PC-3 (cell line): Measurements from ENCODE around the gene APC. TPM values are rescaled to one million over a fixed set of nuclear protein-coding genes. Genes with fewer than 3 reads are reported as not detected.

ENCODE experiments used
- ATAC-seq: fragments of 200-7000 bp; cut with Tn5 transposase; 2 replicates; pipeline ENCODE4 v1.9.1; 2020; ENCODE audit warnings: mild to moderate bottlenecking, moderate library complexity
- BruUV-seq: library from RNA; stranded (reverse); fragments of 400-500 nt; replicated peaks from 2 replicates; lab custom pipeline; 2021; lab: Mats Ljungman, UMichigan
- CTCF ChIA-PET: fragments of 300-600 bp; sonication (Branson Sonifier 250); formaldehyde crosslinking; loops from one replicate; lab custom pipeline; 2022; ENCODE audit warnings: antibody characterized with exemption; lab: Charles Lee
- POLR2A ChIA-PET: fragments of 300-600 bp; sonication (Branson Sonifier 250); formaldehyde crosslinking; loops from one replicate; lab custom pipeline; 2022; ENCODE audit warnings: antibody characterized with exemption; ENCODE audit not compliant: unreplicated experiment; lab: Charles Lee
- DNase-seq: peaks from one replicate; pipeline ENCODE4 v3.0.0-alpha.2; 2015
- H2AFZ ChIP-seq: fragments of 300-600 bp; sonication (generic); 2 replicates; pipeline ENCODE4 v1.6.0; 2016; ENCODE audit warnings: antibody characterized with exemption, low read length
- H3F3A ChIP-seq: fragments of 300-600 bp; sonication (generic); one replicate; pipeline ENCODE4 v1.6.0; 2017; ENCODE audit warnings: antibody characterized with exemption, low read length, control low read depth, mild to moderate bottlenecking; ENCODE audit not compliant: unreplicated experiment
- H3K27ac ChIP-seq: fragments of 300-600 bp; sonication (generic); 2 replicates; pipeline ENCODE4 v1.5.1; 2016; ENCODE audit warnings: mild to moderate bottlenecking, low read length
- H3K27me3 ChIP-seq: fragments of 300-600 bp; sonication (generic); 2 replicates; pipeline ENCODE4 v1.6.1; 2016; ENCODE audit warnings: low read length, mixed read lengths
- H3K36me3 ChIP-seq: fragments of 300-600 bp; sonication (generic); 2 replicates; pipeline ENCODE4 v1.6.1; 2016; ENCODE audit warnings: low read depth, mixed run types, low read length, mixed read lengths
- H3K4me1 ChIP-seq: fragments of 300-600 bp; sonication (generic); 2 replicates; pipeline ENCODE4 v1.5.1; 2016; ENCODE audit warnings: low read length; ENCODE audit not compliant: insufficient read depth
- H3K4me2 ChIP-seq: fragments of 300-600 bp; sonication (generic); 2 replicates; pipeline ENCODE4 v1.6.0; 2016; ENCODE audit warnings: low read length
- H3K4me3 ChIP-seq: fragments of 300-600 bp; sonication (generic); 2 replicates; pipeline ENCODE4 v1.5.1; 2016; ENCODE audit warnings: mild to moderate bottlenecking, low read length, mixed read lengths
- H3K79me2 ChIP-seq: fragments of 300-600 bp; sonication (generic); 2 replicates; pipeline ENCODE4 v1.6.1; 2017; ENCODE audit warnings: low read length, mixed read lengths
- H3K9ac ChIP-seq: fragments of 300-600 bp; sonication (generic); 2 replicates; pipeline ENCODE4 v1.6.0; 2016; ENCODE audit warnings: mild to moderate bottlenecking, low read length
- H3K9me2 ChIP-seq: fragments of 300-600 bp; sonication (generic); replicated peaks from 2 replicates; pipeline ENCODE4 v1.6.1; 2016; ENCODE audit warnings: mixed run types, low read length, mixed read lengths
- H3K9me3 ChIP-seq: fragments of 300-600 bp; sonication (generic); 2 replicates; pipeline ENCODE4 v1.6.1; 2016; ENCODE audit warnings: low read length, mixed read lengths
- H4K20me1 ChIP-seq: fragments of 300-600 bp; sonication (generic); 2 replicates; pipeline ENCODE4 v1.6.1; 2016; ENCODE audit warnings: low read length, mixed read lengths
- EZH2 ChIP-seq: fragments of 300-600 bp; sonication (generic); IDR thresholded peaks from one replicate; pipeline ENCODE4 v1.6.1; 2017; ENCODE audit warnings: antibody characterized with exemption, mild to moderate bottlenecking, low read length; ENCODE audit not compliant: unreplicated experiment
- EZH2phosphoT487 ChIP-seq: fragments of 300-600 bp; sonication (generic); IDR thresholded peaks from 2 replicates; pipeline ENCODE4 v1.6.1; 2018; ENCODE audit warnings: mild to moderate bottlenecking, antibody characterized with exemption, low read length, borderline replicate concordance
- intact Hi-C: fragments of 100-400 bp; cut with micrococcal nuclease; formaldehyde crosslinking; loops from 2 replicates; pipeline ENCODE4 v1.9.0; 2023
- total RNA-seq: library from RNA; depleted of rRNA; stranded (reverse); fragments of >200 nt; gene quantifications from 2 replicates; pipeline ENCODE4 v1.2.3, GENCODE V29; 2014
- TF ChIP-seq, protein P1 (sequence below): fragments of 300-600 bp; sonication (generic); conservative IDR thresholded peaks from 2 replicates; pipeline ENCODE4 v1.5.1; 2017; ENCODE audit warnings: antibody characterized with exemption, low read depth, mild to moderate bottlenecking, low read length

APC gene
- total RNA-seq, 1 experiment from 2014 or later, result 31.7 TPM

GRCh38 chr5:112823656-112824055 lies 86.0 kb downstream of the APC start:
- no peaks in the 10 kb centered on the region for H3K27me3 ChIP-seq
- H3K9me2 ChIP-seq, result no peaks in the 10 kb centered on the region
- no peak overlapping the region for H3K9ac ChIP-seq
- ChIA-PET POLR2A (no interaction called here), CTCF (no interaction called here)
- no peak overlapping the region for H2AFZ ChIP-seq
- no peak overlapping the region for H3K4me3 ChIP-seq
- H3K4me1 ChIP-seq, result peaks cover 9% of the 10 kb centered on the region
- no TSS peak for BruUV-seq
- no peaks in the 10 kb centered on the region for H3F3A ChIP-seq
- ATAC-seq (no peak), DNase-seq (peak; percentile 71)
- no peaks in the 10 kb centered on the region for H4K20me1 ChIP-seq
- TF ChIP-seq EZH2phosphoT487, result no peak
- no peak for TF ChIP-seq EZH2
- TF ChIP-seq, protein P1, sequence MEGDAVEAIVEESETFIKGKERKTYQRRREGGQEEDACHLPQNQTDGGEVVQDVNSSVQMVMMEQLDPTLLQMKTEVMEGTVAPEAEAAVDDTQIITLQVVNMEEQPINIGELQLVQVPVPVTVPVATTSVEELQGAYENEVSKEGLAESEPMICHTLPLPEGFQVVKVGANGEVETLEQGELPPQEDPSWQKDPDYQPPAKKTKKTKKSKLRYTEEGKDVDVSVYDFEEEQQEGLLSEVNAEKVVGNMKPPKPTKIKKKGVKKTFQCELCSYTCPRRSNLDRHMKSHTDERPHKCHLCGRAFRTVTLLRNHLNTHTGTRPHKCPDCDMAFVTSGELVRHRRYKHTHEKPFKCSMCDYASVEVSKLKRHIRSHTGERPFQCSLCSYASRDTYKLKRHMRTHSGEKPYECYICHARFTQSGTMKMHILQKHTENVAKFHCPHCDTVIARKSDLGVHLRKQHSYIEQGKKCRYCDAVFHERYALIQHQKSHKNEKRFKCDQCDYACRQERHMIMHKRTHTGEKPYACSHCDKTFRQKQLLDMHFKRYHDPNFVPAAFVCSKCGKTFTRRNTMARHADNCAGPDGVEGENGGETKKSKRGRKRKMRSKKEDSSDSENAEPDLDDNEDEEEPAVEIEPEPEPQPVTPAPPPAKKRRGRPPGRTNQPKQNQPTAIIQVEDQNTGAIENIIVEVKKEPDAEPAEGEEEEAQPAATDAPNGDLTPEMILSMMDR, result no peak
- H3K27ac ChIP-seq, result no peak overlapping the region
- no peaks in the 10 kb centered on the region for H3K36me3 ChIP-seq
- no peak overlapping the region; the same call in 1 of the 2 replicates for H3K4me2 ChIP-seq
- intact Hi-C loops, result no loop called here
- H3K79me2 ChIP-seq, result no peaks in the 10 kb centered on the region
- H3K9me3 ChIP-seq, result no peaks in the 10 kb centered on the region

GRCh38 chr5:112824197-112824596 lies 86.5 kb downstream of the APC start:
- BruUV-seq, result no TSS peak
- DNase-seq (no peak), ATAC-seq (no peak)
- H3K79me2 ChIP-seq, result no peaks in the 10 kb centered on the region
- H3K4me1 ChIP-seq, result peaks cover 9% of the 10 kb centered on the region
- TF ChIP-seq EZH2phosphoT487, result no peak
- TF ChIP-seq EZH2, result no peak
- TF ChIP-seq, protein P1, result no peak
- H3K27ac ChIP-seq, result no peak overlapping the region
- H2AFZ ChIP-seq, result no peak overlapping the region
- CTCF ChIA-PET, result no interaction called here
- H3K27me3 ChIP-seq, result no peaks in the 10 kb centered on the region
- no peak overlapping the region for H3K4me2 ChIP-seq
- intact Hi-C loops, result no loop called here
- H3K36me3 ChIP-seq, result no peaks in the 10 kb centered on the region
- POLR2A ChIA-PET, result no interaction called here
- H3K9ac ChIP-seq, result no peak overlapping the region
- H3K4me3 ChIP-seq, result no peak overlapping the region
- H3F3A ChIP-seq, result no peaks in the 10 kb centered on the region
- no peaks in the 10 kb centered on the region for H3K9me3 ChIP-seq
- H3K9me2 ChIP-seq, result no peaks in the 10 kb centered on the region
- H4K20me1 ChIP-seq, result no peaks in the 10 kb centered on the region

DNA sequence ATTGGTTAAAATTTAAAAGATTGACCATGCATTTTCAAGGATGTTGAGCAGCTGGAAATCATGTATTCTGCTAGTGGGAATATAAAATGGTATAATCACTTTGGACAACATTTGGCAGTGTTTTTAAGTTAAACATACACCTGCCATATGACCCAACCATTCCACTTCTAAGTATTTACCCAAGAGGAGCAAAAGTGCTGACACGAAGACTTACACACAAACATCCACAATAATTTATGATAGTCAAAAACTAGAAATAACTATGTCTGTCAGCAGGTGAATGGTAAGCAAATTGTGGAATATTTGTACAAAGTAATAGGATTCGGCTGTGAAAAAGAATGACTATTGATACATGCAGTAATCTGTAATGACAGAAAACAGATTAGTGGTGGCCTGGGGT lies 92.7 kb downstream of the APC start:
- Histone ChIP-seq H4K20me1 (no peaks in the 10 kb centered on the region), H3K9me2 (no peaks in the 10 kb centered on the region), H3K4me2 (no peak overlapping the region), H3K4me1 (no peaks in the 10 kb centered on the region), H3K9ac (no peak overlapping the region), H3K79me2 (no peaks in the 10 kb centered on the region), H3K4me3 (no peak overlapping the region), H3K9me3 (no peaks in the 10 kb centered on the region), H2AFZ (no peak overlapping the region), H3K27me3 (no peaks in the 10 kb centered on the region), H3F3A (no peaks in the 10 kb centered on the region), H3K27ac (no peak overlapping the region), H3K36me3 (no peaks in the 10 kb centered on the region)
- TF ChIP-seq EZH2phosphoT487 (no peak), EZH2 (no peak)
- TF ChIP-seq, protein P1, result no peak
- POLR2A ChIA-PET, result no interaction called here
- intact Hi-C loops, result no loop called here
- CTCF ChIA-PET, result no interaction called here
- DNase-seq (no peak), ATAC-seq (no peak)
- no TSS peak for BruUV-seq
